ENCODE measurements around the gene PAM.

Gene PAM

GRCh38 chr5:102792705-102793104, 37.6 kb downstream of the PAM start:
- H3K27me3 ChIP-seq (ENCODE audit: control insufficient read depth, insufficient read depth, low read length), result no peaks in the 10 kb centered on the region
- H3K4me3 ChIP-seq (ENCODE audit: low read length), result no peak overlapping the region
- H3K36me3 ChIP-seq (ENCODE audit: control insufficient read depth, insufficient read depth, low read length), result no peaks in the 10 kb centered on the region
- no peaks in the 10 kb centered on the region for H3K9me3 ChIP-seq (ENCODE audit: control insufficient read depth, low read length)
- H3K4me1 ChIP-seq (ENCODE audit: control insufficient read depth, insufficient read depth, low read length), result no peaks in the 10 kb centered on the region
- H3K9ac ChIP-seq (ENCODE audit: low read length), result no peak overlapping the region

GRCh38 chr5:102794047-102794446, 38.9 kb downstream of the PAM start:
- H3K4me3 ChIP-seq (ENCODE audit: low read length), result no peak overlapping the region
- no peaks in the 10 kb centered on the region for H3K4me1 ChIP-seq (ENCODE audit: control insufficient read depth, insufficient read depth, low read length)

GRCh38 chr5:102794677-102795331, 39.7 kb downstream of the PAM start:
- H3K4me1 ChIP-seq (ENCODE audit: control insufficient read depth, insufficient read depth, low read length), result no peaks in the 10 kb centered on the region
- H3K36me3 ChIP-seq (ENCODE audit: control insufficient read depth, insufficient read depth, low read length), result no peaks in the 10 kb centered on the region
- H3K27me3 ChIP-seq (ENCODE audit: control insufficient read depth, insufficient read depth, low read length), result no peaks in the 10 kb centered on the region
- no peak overlapping the region for H3K4me3 ChIP-seq (ENCODE audit: low read length)
- H3K9me3 ChIP-seq (ENCODE audit: control insufficient read depth, low read length), result no peaks in the 10 kb centered on the region
- no peak overlapping the region for H3K9ac ChIP-seq (ENCODE audit: low read length)

More at GRCh38 chr5:102794047-102794446, 38.9 kb downstream of the PAM start:
- H3K9ac ChIP-seq (ENCODE audit: low read length), result no peak overlapping the region
- no peaks in the 10 kb centered on the region for H3K36me3 ChIP-seq (ENCODE audit: control insufficient read depth, insufficient read depth, low read length)
- no peaks in the 10 kb centered on the region for H3K27me3 ChIP-seq (ENCODE audit: control insufficient read depth, insufficient read depth, low read length)
- no peaks in the 10 kb centered on the region for H3K9me3 ChIP-seq (ENCODE audit: control insufficient read depth, low read length)

- H3K27me3 ChIP-seq (ENCODE audit: control insufficient read depth, insufficient read depth, low read length), result no peaks in the 10 kb centered on the region
- no peaks in the 10 kb centered on the region for H3K36me3 ChIP-seq (ENCODE audit: control insufficient read depth, insufficient read depth, low read length)
- H3K4me1 ChIP-seq (ENCODE audit: control insufficient read depth, insufficient read depth, low read length), result no peaks in the 10 kb centered on the region
- no peak overlapping the region for H3K4me3 ChIP-seq (ENCODE audit: low read length)
- no peaks in the 10 kb centered on the region for H3K9me3 ChIP-seq (ENCODE audit: control insufficient read depth, low read length)
- H3K9ac ChIP-seq (ENCODE audit: low read length), result no peak overlapping the region
Measured at GRCh38 chr5:102795526-102795925, 40.4 kb downstream of the PAM start.

- no peaks in the 10 kb centered on the region for H3K4me1 ChIP-seq (ENCODE audit: control insufficient read depth, insufficient read depth, low read length)
- H3K27me3 ChIP-seq (ENCODE audit: control insufficient read depth, insufficient read depth, low read length), result no peaks in the 10 kb centered on the region
- H3K4me3 ChIP-seq (ENCODE audit: low read length), result no peak overlapping the region
- H3K9ac ChIP-seq (ENCODE audit: low read length), result no peak overlapping the region
- no peaks in the 10 kb centered on the region for H3K36me3 ChIP-seq (ENCODE audit: control insufficient read depth, insufficient read depth, low read length)
- no peaks in the 10 kb centered on the region for H3K9me3 ChIP-seq (ENCODE audit: control insufficient read depth, low read length)
Measured at GRCh38 chr5:102796009-102796408, 40.9 kb downstream of the PAM start.

- H3K4me3 ChIP-seq (ENCODE audit: low read length), result no peak overlapping the region
- no peaks in the 10 kb centered on the region for H3K4me1 ChIP-seq (ENCODE audit: control insufficient read depth, insufficient read depth, low read length)
Measured at GRCh38 chr5:102796498-102796897, 41.4 kb downstream of the PAM start.

GRCh38 chr5:102797322-102797884, 42.3 kb downstream of the PAM start:
- no peaks in the 10 kb centered on the region for H3K27me3 ChIP-seq (ENCODE audit: control insufficient read depth, insufficient read depth, low read length)
- no peak overlapping the region for H3K4me3 ChIP-seq (ENCODE audit: low read length)
- no peak overlapping the region for H3K9ac ChIP-seq (ENCODE audit: low read length)
- H3K9me3 ChIP-seq (ENCODE audit: control insufficient read depth, low read length), result no peaks in the 10 kb centered on the region
- no peaks in the 10 kb centered on the region for H3K4me1 ChIP-seq (ENCODE audit: control insufficient read depth, insufficient read depth, low read length)
- no peaks in the 10 kb centered on the region for H3K36me3 ChIP-seq (ENCODE audit: control insufficient read depth, insufficient read depth, low read length)

More at GRCh38 chr5:102796498-102796897, 41.4 kb downstream of the PAM start:
- Histone ChIP-seq H3K27me3 (ENCODE audit: control insufficient read depth, insufficient read depth, low read length) (no peaks in the 10 kb centered on the region), H3K9me3 (ENCODE audit: control insufficient read depth, low read length) (no peaks in the 10 kb centered on the region), H3K36me3 (ENCODE audit: control insufficient read depth, insufficient read depth, low read length) (no peaks in the 10 kb centered on the region), H3K9ac (ENCODE audit: low read length) (no peak overlapping the region)

GRCh38 chr5:102798104-102798785, 43.1 kb downstream of the PAM start:
- H3K27me3 ChIP-seq (ENCODE audit: control insufficient read depth, insufficient read depth, low read length), result no peaks in the 10 kb centered on the region
- no peaks in the 10 kb centered on the region for H3K36me3 ChIP-seq (ENCODE audit: control insufficient read depth, insufficient read depth, low read length)
- H3K4me3 ChIP-seq (ENCODE audit: low read length), result no peak overlapping the region
- H3K9me3 ChIP-seq (ENCODE audit: control insufficient read depth, low read length), result no peaks in the 10 kb centered on the region
- H3K9ac ChIP-seq (ENCODE audit: low read length), result no peak overlapping the region
- H3K4me1 ChIP-seq (ENCODE audit: control insufficient read depth, insufficient read depth, low read length), result no peaks in the 10 kb centered on the region

- Histone ChIP-seq H3K36me3 (ENCODE audit: control insufficient read depth, insufficient read depth, low read length) (no peaks in the 10 kb centered on the region), H3K27me3 (ENCODE audit: control insufficient read depth, insufficient read depth, low read length) (no peaks in the 10 kb centered on the region), H3K4me3 (ENCODE audit: low read length) (no peak overlapping the region), H3K4me1 (ENCODE audit: control insufficient read depth, insufficient read depth, low read length) (no peaks in the 10 kb centered on the region), H3K9ac (ENCODE audit: low read length) (no peak overlapping the region), H3K9me3 (ENCODE audit: control insufficient read depth, low read length) (no peaks in the 10 kb centered on the region)
Measured at GRCh38 chr5:102799017-102799416, 43.9 kb downstream of the PAM start.

GRCh38 chr5:102800427-102800826, 45.3 kb downstream of the PAM start:
- Histone ChIP-seq H3K27me3 (ENCODE audit: control insufficient read depth, insufficient read depth, low read length) (no peaks in the 10 kb centered on the region), H3K4me3 (ENCODE audit: low read length) (no peak overlapping the region), H3K9me3 (ENCODE audit: control insufficient read depth, low read length) (no peaks in the 10 kb centered on the region), H3K36me3 (ENCODE audit: control insufficient read depth, insufficient read depth, low read length) (no peaks in the 10 kb centered on the region), H3K4me1 (ENCODE audit: control insufficient read depth, insufficient read depth, low read length) (no peaks in the 10 kb centered on the region), H3K9ac (ENCODE audit: low read length) (no peak overlapping the region)

- Histone ChIP-seq H3K36me3 (ENCODE audit: control insufficient read depth, insufficient read depth, low read length) (no peaks in the 10 kb centered on the region), H3K27me3 (ENCODE audit: control insufficient read depth, insufficient read depth, low read length) (no peaks in the 10 kb centered on the region), H3K4me3 (ENCODE audit: low read length) (no peak overlapping the region), H3K4me1 (ENCODE audit: control insufficient read depth, insufficient read depth, low read length) (no peaks in the 10 kb centered on the region), H3K9me3 (ENCODE audit: control insufficient read depth, low read length) (no peaks in the 10 kb centered on the region), H3K9ac (ENCODE audit: low read length) (no peak overlapping the region)
Measured at GRCh38 chr5:102801371-102801770, 46.3 kb downstream of the PAM start.

GRCh38 chr5:102802708-102803458, 47.8 kb downstream of the PAM start:
- Histone ChIP-seq H3K4me1 (ENCODE audit: control insufficient read depth, insufficient read depth, low read length) (no peaks in the 10 kb centered on the region), H3K9ac (ENCODE audit: low read length) (no peak overlapping the region), H3K36me3 (ENCODE audit: control insufficient read depth, insufficient read depth, low read length) (no peaks in the 10 kb centered on the region), H3K4me3 (ENCODE audit: low read length) (no peak overlapping the region), H3K9me3 (ENCODE audit: control insufficient read depth, low read length) (no peaks in the 10 kb centered on the region), H3K27me3 (ENCODE audit: control insufficient read depth, insufficient read depth, low read length) (no peaks in the 10 kb centered on the region)

All from mucosa of stomach (tissue), 1 donor.